IPS-18c (cell line): Measurements from ENCODE around the gene SLMAP.
A peak's percentile ranks its signal among the peaks of the same experiment; 100 is the strongest.

Experiments
- H3K4me3 ChIP-seq: 2 replicates; pipeline ENCODE4 v1.7.0; 2013; ENCODE audit warnings: low read depth, mild to moderate bottlenecking, low read length, moderate library complexity; ENCODE audit not compliant: insufficient read depth
- H3K9me3 ChIP-seq: one replicate; pipeline ENCODE4 v1.6.1; 2013; ENCODE audit warnings: mild to moderate bottlenecking, low read length, moderate library complexity; ENCODE audit not compliant: control insufficient read depth, insufficient read depth

SLMAP gene, protein sequence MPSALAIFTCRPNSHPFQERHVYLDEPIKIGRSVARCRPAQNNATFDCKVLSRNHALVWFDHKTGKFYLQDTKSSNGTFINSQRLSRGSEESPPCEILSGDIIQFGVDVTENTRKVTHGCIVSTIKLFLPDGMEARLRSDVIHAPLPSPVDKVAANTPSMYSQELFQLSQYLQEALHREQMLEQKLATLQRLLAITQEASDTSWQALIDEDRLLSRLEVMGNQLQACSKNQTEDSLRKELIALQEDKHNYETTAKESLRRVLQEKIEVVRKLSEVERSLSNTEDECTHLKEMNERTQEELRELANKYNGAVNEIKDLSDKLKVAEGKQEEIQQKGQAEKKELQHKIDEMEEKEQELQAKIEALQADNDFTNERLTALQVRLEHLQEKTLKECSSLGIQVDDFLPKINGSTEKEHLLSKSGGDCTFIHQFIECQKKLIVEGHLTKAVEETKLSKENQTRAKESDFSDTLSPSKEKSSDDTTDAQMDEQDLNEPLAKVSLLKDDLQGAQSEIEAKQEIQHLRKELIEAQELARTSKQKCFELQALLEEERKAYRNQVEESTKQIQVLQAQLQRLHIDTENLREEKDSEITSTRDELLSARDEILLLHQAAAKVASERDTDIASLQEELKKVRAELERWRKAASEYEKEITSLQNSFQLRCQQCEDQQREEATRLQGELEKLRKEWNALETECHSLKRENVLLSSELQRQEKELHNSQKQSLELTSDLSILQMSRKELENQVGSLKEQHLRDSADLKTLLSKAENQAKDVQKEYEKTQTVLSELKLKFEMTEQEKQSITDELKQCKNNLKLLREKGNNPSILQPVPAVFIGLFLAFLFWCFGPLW

DNA sequence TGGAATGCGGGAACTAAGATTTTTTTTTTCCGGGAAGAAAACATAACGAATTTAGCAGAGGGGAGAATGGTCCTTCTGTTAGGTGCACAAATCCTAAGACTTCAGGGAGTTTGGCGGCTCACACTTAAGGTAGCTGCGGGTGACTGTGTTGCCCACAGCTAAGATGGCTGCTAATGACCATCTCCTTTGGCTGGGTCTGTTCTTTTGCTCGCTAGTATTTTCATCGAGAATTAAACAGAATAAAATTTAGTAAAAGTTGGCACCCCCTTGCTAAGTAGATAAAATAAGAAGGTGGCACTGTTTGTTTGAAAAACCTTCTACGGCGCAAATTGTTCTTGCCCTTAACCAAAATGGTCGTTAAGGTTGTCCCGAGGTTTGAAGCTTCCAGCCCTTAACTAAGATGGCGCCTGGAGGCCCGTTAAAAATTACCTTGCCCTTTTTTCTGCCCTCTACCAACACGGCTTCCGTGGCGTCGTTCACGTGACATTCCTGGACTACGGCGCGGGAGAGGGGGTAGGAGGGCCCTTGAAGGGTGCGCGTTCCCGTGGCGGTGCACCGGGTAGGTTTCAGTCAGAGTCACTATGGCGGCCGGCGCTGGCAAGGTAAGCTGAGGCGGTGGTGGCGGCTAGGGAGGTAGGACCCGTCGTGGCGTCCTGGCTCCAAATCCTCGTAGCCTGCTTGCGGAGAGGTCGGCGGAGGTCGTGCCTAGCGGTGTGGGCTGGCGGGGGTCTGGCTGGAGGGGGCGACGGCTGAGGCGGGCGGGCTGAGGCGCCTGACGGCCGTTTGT is at the start of gene SLMAP:
Gene SLMAP, plus strand, starts transcription at position 569 of the 787 bp plus-strand sequence. CDS start 1,343 bp downstream, outside the sequence.
- peak within 1 kb of the TSS; percentile 89 for H3K4me3 ChIP-seq
- peaks cover 2% of the 10 kb centered on the region for H3K9me3 ChIP-seq

DNA sequence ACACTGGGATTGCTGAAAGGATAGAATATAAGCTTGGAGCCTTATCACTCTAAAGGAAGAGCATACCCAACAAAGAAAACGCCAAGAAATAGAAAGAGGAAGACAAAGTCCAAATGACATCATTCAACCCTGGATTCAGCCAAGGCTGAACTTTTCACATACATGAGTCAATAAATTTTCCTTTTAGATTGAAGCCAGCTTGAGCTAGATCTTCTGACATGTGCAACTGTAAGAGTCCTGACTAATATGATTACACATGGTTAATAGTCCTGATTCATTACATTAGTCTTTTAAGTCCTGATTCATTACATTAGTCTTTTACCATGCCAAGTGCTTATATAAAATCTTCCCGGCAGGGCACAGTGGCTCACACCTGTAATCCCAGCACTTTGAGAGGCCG is 49.6 kb upstream of the SLMAP start:
- no peak overlapping the region for H3K4me3 ChIP-seq
- no peaks in the 10 kb centered on the region for H3K9me3 ChIP-seq

DNA sequence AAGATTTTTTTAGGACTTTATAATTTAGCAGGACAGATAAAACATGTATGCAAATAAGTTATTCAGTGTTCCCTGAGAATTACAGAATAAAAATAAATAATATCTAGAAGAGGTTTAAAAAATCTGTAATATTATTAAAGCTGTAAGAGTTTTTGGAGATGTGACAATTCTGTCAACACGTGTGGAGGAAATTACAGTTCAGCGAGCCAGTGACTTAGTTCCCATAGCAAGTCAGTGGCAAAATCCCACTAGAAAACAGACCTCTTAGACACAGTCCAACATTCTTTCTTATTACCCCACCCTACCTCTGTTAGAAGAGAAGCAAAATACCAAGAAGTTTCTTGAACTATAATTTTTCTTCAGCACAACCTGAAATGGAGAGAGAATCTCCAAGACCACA is 47.1 kb upstream of the SLMAP start:
- no peak overlapping the region for H3K4me3 ChIP-seq
- no peaks in the 10 kb centered on the region for H3K9me3 ChIP-seq

DNA sequence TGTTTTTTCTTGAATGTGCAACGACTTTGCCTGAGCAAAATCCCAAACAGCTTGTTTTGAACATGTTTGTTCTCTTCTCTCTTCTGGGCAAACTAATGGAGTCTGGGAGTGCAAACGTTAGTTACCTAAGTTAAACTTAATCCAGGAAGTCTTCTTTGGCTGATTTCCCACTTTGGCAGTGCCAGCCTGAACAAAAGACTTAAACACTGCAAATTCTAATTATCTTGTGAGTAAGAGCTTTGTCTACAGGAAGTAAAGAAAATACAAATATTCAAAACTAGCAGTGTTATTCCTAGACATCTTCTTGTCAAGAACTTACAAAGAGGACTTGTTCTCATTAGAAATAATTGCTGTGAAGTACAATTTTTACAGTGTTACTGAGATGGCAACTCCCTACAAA is 46.5 kb upstream of the SLMAP start:
- Histone ChIP-seq H3K9me3 (no peaks in the 10 kb centered on the region), H3K4me3 (no peak overlapping the region)

DNA sequence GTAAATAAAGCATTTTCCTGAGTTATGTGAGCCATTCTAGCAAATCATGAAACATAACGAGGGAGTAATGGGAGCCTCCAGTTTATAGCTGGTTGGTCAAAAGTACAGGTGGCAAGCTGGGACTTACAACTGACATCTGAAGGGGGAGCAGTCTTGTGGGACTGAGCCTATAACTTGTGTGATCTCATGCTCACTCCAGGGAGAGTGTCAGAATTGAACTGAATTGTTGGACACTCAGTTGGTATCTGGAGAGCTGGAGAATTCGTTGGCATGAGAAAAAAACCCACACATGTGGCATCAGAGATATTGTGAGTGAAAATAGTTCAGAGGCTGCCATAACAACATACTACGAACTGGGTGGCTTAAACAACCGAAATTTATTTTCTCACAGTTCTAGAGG is 40.4 kb upstream of the SLMAP start:
- Histone ChIP-seq H3K4me3 (no peak overlapping the region), H3K9me3 (no peaks in the 10 kb centered on the region)

DNA sequence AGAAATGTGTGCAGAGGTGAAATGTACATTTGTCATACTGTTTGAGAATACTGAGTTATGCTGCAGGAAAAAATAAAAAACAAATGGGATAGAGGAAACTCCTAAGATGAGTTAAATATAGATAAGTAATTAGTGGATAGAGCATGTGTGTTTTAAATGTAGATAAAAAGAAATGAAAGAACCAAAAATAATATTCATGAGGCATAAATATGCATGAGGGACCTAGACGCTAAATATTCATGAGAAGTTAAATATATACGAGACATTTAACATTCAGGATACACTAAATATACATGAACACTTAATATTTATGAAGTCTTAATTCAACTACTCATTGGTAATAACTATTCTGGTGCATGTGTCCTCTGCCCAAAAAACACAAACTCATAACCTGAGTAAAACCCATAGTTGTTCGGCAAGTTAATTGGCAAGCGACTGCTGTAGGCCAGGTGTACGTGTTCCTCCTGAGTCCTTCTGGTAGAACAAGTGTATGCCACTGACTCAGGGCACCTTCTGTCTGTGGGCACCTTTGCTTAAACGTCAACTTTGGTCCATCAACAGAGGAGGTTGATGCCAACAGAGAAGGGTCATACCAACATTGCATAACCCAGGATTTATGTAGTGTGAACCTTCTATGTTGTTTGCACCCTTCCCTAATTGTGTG is 38.8 kb upstream of the SLMAP start:
- Histone ChIP-seq H3K4me3 (no peak overlapping the region), H3K9me3 (no peaks in the 10 kb centered on the region)

DNA sequence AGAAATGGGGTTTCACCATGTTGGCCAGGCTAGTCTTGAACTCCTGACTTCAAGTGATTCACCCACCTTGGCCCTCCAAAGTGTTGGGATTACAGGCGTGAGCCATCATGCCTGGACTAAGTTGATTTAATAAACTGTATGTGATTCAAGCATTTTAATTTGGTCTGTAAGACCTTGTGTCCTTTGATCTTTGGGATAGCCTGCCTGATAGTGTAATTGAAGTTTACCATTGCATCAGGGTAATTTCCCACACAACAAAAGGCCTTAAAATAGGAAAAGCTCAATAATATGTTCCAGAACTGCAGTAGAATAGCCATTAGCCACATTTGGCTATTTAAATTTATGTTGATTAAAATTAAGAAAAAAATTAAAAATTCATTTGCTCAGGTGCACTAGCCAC is 38.0 kb upstream of the SLMAP start:
- no peak overlapping the region for H3K4me3 ChIP-seq
- no peaks in the 10 kb centered on the region for H3K9me3 ChIP-seq

DNA sequence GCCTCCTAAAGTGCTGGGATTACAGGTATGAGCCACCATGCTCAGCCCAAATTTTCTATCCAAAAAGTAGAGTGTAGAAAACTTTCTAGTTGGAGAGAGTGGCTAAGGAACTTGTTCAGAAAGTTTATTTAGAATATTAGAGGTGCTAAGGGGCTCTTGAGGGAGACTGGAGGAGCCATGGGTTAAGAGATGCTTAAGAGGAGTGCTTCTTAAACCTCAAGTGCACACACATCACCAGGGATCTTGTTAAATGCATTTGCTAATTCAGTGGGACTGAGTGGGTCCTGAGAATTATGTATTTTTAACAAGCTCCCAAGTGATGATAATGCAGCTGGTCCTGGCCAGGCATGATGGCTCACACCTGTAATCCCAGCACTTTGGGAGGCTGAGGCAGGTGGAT is 29.7 kb upstream of the SLMAP start:
- Histone ChIP-seq H3K4me3 (no peak overlapping the region), H3K9me3 (no peaks in the 10 kb centered on the region)

DNA sequence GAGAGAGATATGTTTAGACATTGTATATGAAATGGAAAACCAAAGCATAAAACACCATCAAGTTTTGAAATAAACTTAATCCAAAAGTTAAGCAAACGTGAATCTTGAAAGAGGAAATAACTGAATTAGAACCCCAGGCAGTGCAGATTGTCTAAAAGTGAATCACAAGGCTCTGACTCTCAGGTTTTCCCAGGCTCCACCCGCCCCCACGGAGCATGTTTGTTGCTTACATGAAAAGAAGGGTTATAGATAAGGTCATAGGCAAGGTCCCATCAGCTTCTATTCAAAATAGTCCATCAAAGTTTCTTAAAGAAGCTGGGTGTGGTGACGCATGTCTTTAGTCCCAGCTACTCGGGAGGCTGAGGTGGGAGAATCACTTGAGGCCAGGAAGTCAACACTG is 29.0 kb upstream of the SLMAP start:
- Histone ChIP-seq H3K9me3 (no peaks in the 10 kb centered on the region), H3K4me3 (no peak overlapping the region)

DNA sequence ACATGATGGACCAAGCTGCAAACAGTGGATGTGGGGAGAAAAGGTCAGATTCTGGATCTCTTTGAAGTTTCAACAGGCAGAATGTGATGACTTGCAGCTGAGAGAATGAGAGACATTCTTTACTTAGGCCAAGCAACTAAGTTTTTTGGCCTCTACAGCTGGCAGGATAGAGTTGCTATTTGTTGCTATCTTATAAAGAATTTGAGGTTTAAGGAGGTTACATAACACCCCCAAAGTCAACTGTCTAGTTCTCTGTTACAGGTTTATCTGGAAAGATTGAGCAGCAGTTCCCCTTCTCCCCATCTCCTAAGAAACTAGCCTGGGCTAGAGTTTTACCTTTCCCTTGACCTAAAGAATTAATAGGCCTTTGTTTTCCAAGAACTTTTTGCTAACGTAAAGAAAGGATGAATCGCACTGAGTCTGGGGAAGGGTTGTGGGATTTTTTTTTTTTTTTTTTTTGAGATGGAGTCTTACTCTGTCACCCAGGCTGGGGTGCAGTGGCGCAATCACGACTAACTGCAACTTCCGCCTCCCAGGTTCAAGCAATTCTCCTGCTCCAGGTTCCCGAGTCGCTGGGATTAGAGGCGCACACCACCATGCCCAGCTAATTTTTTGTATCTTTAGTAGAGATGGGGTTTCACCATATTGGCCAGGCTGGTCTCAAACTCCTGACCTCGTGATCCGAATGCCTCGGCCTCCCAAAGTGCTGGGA is 26.6 kb upstream of the SLMAP start:
- Histone ChIP-seq H3K4me3 (no peak overlapping the region), H3K9me3 (no peaks in the 10 kb centered on the region)

DNA sequence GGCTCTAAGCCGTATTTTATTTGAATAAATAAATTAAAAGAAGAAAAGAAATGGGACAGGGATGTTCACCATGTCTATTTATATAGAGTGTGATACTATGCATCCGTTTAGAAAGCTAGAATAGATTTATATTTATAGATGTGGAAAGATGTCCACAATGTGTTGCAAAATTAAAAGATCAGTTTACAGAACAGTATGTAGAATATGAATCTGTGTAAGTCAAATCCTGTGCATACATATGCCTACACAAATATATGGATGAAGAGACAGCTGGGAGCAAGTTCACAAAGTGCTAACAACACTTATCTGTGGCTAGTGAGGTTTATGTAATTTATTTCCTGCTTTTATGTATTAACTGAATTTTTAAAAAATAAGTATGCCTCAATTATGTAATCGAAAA is 25.4 kb upstream of the SLMAP start:
- no peak overlapping the region for H3K4me3 ChIP-seq
- H3K9me3 ChIP-seq, result no peaks in the 10 kb centered on the region

DNA sequence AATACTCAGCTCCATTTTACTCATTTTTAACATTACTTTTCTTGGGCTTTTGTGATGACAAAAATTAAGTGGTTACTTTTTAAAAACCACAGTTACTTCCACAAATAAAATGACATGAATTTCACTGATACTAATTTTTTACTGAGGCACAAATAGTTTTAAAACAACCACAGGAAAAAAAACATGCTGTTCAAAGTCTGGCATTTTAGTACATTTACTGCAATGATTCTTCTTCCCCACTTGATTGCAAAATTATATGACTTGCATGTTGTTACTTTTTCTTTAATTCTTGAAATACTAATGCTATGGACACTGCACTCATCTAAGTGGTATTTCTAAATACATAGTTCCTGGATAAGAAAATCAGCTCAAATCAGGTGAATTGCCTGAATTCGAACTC is 24.8 kb upstream of the SLMAP start:
- Histone ChIP-seq H3K9me3 (no peaks in the 10 kb centered on the region), H3K4me3 (no peak overlapping the region)

DNA sequence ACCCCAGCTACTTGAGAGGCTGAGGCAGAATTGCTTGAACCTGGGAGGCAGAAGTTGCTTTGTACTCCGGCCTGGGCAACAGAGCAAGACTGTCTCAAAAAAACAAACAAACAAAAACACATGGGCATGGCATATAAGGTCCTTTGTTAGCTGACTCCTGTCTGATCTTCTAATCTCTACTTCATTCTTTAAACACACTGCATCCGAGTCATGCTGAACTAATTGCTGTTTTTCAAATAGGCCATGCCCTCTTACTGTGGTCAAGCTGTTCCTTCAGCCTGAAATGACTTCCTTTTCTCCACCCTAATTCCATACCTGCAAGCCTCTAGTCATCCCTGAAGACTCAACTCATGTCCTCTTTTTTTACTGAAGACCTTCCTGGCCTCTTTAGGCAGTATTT is 22.3 kb upstream of the SLMAP start:
- Histone ChIP-seq H3K4me3 (no peak overlapping the region), H3K9me3 (no peaks in the 10 kb centered on the region)

DNA sequence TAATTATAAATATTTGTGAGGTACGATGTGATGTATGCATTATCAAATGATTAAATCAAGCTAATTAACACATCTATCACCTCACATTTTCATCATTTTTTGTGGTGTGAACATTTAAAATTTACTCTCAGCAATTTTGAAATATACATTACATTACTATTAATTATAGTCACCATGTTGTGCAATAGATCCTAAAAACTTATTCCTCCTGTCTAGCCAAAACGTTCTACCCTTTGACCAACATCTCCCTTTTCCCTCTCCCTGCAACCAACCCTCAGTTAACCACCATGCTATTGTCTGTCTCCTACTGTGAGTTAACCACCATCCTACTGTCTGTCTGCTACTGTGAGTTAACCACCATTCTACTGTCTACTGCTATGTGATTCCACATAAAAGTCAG is 20.7 kb upstream of the SLMAP start:
- no peak overlapping the region for H3K4me3 ChIP-seq
- no peaks in the 10 kb centered on the region for H3K9me3 ChIP-seq

DNA sequence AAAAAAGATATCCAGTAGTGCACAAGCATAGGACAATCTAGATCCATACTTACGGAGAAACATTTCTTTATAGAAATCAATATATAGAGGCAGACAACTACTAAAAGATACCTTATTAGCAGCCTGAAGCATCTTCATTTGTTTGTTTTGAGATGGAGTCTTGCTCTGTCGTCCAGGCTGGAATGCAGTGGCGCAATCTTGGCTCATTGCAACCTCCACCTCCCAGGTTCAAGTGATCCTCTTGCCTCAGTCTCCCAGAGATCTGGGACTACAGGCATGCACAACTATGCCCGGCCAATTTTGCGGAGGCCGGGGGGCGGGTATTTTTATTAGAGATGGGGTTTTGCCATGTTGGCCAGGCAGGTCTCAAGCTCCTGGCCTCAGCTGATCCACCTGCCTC is 18.3 kb upstream of the SLMAP start:
- no peak overlapping the region for H3K4me3 ChIP-seq
- no peaks in the 10 kb centered on the region for H3K9me3 ChIP-seq

DNA sequence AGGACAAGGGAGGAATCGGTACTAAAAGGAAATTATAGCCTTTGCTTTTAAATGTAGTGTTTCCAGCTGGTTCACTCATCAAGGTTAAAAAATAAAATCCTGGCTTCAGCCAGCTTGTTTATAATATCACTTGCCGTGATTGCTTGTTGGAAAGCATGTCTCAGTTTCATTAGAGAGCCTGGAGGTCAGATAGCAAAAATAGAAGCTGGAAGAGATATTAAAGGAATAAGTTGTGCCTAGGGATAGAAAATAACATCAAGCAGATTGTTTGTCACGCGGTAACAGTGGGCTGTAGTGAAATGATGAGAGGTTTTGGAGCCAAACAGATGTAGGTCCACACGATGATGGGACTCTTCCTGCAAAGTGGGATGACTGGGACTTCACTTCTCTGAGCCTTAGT is 17.7 kb upstream of the SLMAP start:
- H3K9me3 ChIP-seq, result no peaks in the 10 kb centered on the region
- H3K4me3 ChIP-seq, result no peak overlapping the region

DNA sequence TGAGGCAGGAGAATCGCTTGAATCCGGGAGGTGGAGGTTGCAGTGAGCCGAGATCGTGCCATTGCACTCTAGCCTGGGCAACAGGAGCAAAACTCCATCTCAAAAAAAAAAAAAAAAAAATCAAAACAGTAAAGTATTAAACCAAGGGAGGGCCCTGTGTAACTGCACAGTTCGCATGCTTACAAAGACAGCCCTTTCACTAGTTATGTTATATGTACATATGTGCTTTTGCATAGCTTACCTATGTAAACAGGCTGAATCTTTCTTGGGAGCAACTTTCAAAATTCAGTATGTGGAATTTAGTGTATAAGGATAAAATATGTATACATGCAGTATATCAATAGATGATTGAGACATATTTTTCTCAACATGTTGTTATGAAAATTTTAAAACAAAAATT is 16.1 kb upstream of the SLMAP start:
- Histone ChIP-seq H3K4me3 (no peak overlapping the region), H3K9me3 (no peaks in the 10 kb centered on the region)
